Stimulated activated CD4-positive, alpha-beta T cell treated with anti-CD3 and anti-CD28 coated beads, Interleukin-12 subunit alpha, Interleukin-12 subunit beta, amount 100 ng/mL, for 24 hours (primary cell): Measurements from ENCODE around the gene KIAA1671.
"Not testable (repeated sequence)": the region's sequence is repeated elsewhere in the genome, so short reads cannot be mapped to it uniquely, and the experiment has no call there.

ENCODE experiments used
- DNase-seq, 2 experiments: peaks; one replicate each; pipeline ENCODE4 v3.0.0-alpha.2; 2020; ENCODE audit warnings: low read depth in 2 of 2

Gene KIAA1671

GRCh38 chr22:25235547-25236290 is 283.2 kb downstream of the KIAA1671 start:
- DNase-seq, result peak; percentile 31 to 71

- no peak for DNase-seq
These were observed 283.9 kb downstream of the KIAA1671 start for GRCh38 chr22:25236417-25236816.

GRCh38 chr22:25237503-25237902 is 285.0 kb downstream of the KIAA1671 start:
- DNase-seq, result no peak

GRCh38 chr22:25238058-25238457 is 285.5 kb downstream of the KIAA1671 start:
- not testable (repeated sequence) for DNase-seq
